ENCODE results near the gene C10orf95.
"Not testable (repeated sequence)": the region's sequence is repeated elsewhere in the genome, so short reads cannot be mapped to it uniquely, and the experiment has no call there.

The C10orf95 gene, protein sequence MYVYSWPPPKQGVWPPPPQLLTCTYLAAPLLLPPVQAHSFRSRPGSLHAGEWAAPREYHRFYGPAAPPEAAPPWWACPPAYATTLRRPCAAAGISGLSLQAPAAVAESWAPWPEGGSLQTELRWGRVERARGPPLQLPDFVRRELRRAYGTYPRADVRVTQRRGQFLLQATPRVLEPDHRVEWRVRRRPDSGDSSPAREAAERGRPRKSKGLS

DNA sequence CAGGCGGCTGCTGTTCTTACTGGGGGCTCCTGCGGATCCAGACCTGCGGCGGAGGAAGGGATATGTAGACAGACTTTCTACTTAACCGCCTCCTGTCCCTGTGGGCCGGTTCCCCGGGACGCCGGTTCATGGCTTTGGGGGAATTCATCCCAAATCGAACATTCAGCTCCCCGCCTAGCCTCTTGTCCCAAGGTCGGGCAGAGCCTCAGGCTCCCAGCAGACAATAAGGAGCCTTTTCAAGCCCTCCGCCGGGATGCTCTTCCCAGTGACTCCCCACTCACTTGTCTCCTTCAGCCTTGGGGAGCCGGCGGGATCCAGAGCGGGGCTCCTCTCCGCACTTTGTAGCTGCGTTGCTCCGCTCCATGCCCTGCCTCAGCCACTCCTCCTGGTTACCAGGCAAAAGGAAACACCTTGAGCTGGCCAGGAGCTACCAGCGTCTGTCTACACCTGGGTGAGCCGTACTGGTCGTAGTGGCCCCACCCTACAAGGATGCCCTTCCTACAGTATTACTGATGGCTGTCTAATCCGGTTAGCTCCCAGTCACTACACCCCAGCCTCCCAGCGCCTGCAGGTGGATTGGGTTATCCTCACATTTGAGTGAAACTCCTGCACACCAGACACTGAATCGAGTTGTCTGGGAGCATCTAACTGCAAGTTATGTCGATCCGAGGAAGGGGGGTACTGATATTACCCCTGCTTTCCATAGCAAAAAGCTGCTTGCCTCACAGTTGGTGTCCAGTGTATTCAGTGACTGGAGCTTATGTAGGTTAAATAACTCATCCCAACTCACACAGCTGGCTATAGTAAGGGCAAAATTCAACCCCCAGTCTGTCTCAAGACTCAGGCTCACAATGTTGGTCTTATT is at the start of gene C10orf95:
Gene C10orf95 (minus strand): TSS at position 439 of the 865 bp plus-strand sequence. CDS start 450 bp downstream, outside the sequence.
- DNase-seq = no peak

DNA sequence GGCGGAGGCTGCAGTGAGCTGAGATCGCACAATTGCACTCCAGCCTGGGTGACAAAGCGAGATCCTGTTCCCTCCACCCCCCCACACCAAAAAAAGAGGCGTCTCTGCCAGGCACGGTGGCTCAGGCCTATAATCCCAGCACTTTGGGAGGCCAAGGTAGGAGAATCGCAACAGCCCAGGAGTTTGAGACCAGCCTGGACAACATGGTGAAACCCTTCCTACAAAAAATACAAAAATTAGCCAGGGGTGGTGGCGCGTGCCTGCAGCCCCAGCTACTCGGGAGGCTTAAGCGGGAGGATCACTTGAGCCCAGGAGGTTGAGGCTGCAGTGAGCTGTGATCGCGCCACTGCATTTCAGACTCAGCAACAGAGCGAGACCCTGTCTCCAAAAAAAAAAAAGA is 49.3 kb upstream of the C10orf95 start:
- DNase-seq = not testable (repeated sequence)

DNA sequence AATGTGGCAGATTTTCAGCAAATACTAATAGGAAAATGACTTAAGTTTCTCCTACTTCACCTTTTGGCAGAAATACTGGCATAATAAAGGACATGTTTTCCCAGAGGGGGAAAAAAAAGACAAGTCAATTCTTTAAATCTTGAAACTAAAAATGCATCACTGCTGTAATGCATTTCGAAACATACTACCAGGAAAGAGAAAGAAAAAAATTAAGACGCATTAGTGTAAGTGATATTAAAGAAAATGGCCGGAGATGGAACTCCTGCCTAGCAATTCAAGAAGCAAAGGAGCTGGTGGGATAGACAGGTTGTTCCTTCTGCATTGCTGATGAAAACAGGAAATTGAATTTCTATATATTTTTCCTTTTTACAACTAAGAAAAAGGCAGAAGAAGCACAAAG is 48.0 kb upstream of the C10orf95 start:
- no peak for DNase-seq

DNA sequence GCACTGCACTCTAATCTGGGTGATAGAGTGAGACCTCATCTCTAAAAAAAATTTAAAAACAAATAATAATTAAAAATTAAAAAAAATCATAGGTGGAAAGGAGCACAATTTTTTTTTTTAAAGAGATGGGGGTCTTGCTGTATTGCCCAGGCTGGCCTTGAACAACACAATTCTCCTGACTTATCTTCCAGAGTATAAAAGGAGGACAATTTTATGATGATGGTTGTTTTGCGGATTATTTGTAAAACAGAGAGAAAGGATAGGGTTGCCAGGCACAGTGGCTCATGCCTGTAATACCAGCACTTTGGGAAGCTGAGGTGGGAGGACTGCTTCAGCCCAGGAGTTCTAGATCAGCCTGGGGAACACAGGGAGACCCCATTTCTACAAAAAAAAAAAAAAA is 46.2 kb upstream of the C10orf95 start:
- DNase-seq = no peak

DNA sequence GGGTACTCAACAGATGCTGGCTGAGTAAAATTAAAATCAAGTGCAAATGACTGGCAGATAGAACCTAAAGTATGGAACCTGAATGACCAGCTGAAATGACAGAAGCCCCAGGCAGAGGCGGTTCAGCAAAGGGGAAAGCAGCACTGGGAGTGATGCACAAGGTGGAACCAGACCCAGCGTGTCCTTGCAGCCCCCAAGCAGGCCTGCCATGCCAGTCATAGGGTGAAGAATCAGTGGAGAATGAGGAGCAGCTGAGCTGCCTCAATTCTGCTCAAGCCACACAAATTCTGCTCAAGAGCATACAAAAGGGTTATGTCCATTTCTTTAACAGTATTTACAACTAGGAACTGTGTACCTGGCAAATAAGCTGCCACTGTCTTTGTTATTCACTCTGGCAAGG is 42.4 kb upstream of the C10orf95 start:
- no peak for DNase-seq

DNA sequence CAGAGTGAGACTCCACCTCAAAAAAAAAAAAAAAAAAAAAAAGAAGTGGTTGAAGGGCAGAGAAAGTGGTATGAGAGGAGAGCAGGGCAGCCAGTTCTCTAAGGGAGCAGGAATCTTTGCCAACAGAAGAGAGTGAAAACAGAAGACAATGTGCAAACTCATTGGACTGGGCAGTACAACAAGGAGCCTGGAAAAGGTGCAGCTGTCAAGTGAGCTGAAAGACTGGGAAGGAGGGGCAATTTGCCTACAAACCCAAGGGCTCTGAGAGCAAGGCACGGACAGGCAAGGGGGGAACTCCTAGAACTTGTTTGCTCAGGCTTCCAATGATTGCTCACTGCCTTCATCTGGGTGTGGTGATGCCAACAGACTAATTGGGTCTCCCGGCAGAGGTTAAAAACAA is 41.6 kb upstream of the C10orf95 start:
- no peak for DNase-seq

DNA sequence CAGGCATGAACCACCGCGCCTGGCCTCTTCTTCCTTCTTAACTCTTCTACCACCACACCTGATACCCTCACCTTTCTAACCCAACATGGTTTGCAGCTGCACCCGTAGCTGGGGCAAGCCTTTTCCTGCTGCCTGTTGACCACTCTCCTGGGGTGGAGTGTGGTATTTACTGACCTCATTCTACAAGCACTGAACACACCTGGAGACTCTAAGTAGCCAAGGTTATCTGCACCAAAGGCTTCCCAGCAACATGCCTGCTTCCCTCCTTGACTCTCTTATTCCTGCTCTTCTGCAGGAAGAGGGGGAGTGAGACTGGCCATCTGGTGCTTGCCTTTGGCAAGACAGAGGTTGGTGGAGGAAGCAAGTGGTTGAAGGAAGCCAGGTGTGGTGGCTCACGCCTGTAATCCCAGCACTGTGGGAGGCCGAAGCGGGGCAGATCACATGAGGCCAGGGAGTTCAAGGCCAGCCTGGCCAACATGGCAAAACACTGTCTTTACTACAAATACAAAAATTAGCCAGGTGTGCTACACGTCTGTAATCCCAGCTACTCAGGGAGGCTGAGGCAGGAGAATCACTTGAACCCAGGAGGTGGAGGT is 41.1 kb upstream of the C10orf95 start:
- no peak for DNase-seq

DNA sequence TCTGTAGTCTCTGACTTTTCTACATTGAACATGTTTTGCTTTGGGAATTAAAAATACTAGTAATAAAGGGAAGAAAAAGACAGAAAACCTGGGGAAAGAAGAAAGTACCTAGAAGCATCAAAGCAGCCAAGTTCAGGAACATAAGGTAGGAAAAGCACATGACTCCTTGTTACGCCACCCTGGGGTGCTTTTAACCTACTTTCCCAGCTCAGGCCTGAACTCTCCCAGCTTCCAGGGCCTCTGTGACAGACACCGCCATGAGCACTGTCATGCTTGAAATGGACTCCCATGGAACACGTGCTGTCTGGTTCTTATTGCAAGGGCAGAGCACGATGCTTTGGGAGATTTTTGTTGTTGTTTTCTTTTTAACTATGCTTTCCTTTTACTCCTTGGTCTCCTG is 39.8 kb upstream of the C10orf95 start:
- no peak for DNase-seq

DNA sequence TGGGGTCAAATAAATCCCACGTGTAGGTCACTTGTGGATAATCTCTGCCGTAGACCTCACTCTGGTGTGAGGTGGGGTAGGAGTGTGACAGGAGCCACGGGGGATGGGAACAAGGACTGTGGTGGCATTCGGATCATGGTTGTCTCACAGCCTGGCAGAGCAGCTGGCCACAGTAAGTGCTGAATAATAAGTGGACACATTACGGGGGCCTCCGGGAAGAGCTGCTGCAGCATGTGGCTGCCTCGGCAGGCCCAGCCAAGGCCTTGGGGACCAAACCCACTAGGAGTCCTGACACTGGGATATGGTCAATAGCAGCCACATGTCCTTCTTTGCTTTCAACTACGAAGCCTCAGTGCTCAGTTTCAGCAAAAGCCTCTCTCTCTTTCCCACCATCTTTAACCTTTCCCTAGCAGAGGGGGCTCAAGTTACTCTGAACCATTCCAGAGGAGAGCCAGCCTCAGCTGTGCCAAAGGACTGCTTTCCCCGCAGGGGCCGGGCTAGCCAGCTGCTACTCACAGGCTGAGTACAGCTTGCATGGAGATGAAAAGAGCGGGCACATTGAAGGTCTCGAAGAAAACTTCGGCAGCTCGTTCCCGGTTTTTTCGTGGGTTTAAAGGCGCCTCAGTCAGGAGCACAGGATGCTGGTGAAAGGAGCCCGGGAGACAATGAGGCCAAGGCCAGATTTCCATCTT is 33.9 kb upstream of the C10orf95 start:
- no peak for DNase-seq

DNA sequence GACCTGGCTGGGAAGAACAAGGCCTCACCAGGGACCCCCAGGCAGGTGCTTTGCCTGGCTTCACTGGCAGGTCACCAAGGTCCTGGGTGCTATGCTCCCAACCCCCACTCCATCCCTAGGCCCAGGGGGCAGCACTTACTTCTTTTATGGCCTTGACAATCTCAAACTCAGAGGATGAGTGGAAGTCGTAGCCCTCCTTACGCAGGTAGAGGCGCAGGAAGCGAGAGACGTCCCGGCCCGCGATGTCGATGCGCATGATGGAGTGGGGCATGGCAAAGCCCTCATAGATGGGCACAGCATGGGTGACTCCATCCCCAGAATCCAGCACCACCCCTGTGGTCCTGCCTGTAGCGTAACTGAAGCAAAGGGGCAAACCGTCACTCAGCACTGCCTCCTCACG is 32.7 kb upstream of the C10orf95 start:
- no peak for DNase-seq

DNA sequence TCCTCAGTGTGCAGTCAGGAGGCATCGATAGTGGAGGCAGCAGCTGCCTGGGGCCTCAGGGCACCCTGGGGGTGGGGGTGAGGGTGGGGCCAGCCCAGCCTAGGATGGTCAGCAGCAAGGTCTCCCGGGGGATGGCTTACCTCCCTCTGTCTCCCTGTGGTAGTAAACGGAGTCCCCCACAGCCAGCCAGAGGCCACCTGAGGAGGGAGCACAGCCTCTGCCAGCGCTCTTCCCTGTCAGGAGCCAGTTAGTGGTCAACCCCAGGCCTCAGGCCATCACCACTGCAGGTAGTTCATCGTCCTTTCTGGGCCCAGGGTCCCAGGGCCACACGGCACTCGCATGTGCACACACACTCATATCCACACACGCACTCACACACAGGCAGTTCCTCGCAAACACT is 29.1 kb upstream of the C10orf95 start:
- no peak for DNase-seq

DNA sequence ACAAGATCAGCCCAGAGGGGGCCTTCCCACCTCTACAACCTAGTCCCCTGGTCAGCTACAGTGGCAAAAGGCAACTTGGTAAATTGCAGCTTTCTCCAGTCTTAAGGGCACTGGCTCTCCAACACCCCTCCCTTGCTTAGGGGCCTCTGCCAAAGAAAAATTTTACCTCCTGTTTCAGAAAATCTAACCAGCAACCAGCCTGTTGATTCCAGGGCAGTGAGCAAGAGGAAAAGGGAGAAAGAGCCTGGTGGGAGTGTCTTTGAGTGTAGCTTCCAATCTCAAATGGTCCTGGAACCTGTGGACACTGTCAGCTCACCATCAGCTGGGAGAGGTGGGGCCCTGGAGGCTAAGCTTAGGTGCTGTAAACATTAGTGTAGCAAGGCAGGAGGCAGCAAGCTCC is 28.3 kb upstream of the C10orf95 start:
- DNase-seq = no peak

DNA sequence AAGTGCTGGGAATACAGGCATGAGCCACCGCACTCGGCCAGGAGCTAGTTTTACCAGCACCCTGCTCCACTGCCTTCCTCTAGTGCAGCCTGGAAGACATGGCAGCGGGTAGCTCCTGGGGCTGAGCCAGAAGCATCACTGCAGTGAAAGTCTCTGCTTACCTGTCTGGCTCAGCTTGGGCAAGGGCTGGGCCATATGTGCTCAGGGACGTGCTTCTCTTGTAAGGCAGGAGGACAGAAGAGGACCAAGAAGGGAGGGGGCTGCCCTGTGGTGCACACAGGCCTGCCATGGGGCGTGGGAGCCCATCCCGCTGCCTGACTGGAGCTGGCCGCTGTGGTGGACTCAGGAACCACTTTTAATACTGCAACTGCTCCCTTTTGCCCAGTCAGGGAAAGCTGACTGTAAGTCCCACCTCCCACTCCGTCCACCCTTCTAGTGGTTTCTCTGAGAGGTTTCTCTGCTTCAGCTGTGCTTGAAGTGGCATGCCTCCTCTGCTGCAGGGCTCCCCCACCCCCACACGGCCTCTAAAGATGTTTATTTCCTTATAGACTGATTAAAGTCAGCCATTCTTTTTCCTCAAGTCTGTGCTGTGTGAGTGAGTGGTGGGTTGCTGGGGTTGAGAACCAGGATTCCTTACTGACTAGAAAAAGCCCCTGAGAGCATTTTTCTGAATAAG is 25.3 kb upstream of the C10orf95 start:
- no peak for DNase-seq

DNA sequence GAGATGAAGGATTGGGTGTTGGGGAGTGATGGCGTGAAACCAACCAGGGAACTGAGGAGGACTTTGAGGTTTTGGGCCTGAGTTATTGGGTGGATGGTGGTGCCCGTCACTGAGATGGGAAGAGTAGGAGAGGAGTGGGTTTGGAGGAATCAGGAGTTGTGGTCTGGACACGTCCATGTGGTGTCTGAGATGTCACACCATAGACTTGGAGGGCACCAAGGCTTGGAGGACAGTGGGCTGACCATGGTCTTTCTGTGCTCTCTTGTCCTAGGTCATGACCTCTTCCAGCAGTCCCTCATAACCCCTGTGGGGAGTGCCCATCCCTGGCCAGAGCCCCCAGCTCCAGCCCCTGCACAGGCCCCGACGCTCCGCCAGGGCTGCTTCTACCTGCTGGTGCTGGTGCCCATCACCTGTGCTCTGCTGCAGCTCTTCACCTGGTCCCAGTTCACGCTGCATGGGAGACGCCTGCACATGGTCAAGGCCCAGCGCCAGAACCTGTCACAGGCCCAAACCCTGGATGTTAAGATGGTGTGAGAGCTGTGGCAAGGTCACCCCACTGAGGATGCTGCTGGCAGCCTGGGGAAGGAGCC is 24.2 kb upstream of the C10orf95 start:
- DNase-seq = no peak

DNA sequence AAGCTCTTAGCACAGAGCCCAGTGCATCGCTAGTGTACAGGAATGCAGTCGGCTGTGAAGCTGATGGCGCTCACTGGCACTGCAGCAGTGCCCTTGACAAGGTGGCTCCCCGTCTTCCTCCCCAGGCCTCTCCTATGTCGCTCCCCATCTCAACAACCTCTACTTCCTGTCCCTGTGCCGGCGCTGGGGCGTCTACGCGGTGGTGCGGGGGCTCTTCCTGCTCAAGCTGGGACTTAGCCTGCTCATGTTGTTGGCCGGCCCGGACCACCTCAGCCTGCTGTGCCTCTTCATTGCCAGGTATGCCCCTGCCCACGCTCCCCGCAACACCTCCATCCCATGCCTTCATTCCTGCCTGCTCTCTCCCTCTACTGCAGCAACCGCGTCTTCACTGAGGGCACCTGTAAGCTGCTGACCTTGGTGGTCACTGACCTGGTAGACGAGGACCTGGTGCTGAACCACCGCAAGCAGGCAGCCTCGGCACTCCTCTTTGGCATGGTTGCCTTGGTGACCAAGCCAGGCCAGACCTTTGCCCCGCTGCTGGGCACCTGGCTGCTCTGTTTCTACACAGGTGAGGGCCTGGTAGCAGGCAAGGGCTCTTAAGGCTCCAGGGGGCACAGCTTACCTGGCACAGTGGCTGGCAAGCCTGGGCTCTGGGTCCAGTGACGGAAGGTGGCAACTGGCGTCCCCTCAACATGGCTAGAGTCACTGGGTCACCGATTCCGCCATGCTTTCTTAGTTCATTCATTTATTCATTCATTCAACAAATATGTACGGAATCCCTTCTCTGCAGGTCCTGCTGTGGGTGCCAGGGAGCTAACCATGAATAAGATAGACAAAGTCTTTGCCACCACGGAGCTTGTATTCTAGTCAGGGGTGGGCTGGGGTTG is 22.3 kb upstream of the C10orf95 start:
- no peak for DNase-seq

DNA sequence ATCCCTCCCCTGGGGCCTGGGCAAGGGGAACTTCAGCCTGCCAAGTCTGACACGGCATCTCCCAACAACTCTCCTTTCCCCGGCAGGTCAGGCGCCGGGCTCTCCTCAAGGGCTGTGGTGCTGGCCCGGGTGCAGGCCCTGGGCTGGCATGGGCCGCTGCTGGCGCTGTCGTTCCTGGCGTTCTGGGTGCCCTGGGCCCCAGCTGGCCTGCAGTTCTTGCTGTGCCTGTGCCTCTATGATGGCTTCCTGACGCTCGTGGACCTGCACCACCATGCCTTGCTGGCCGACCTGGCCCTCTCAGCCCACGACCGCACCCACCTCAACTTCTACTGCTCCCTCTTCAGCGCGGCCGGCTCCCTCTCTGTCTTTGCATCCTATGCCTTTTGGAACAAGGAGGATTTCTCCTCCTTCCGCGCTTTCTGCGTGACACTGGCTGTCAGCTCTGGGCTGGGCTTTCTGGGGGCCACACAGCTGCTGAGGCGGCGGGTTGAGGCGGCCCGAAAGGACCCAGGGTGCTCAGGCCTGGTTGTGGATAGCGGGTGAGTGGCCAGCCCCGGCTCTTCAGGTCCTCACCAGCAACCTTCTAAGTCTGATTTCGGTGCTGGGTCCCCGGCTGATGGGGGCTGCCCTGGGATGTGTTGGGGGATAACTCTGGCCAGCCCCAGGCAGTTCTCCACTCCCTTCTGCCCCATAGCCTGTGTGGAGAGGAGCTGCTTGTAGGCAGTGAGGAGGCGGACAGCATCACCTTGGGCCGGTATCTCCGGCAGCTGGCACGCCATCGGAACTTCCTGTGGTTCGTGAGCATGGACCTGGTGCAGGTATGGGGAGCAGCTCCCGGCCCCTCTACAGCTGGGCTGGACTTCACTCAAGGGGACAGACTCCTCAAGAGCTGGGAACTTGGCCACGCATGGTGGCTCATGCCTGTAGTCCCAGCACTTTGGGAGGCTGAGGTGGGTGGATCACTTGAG is 19.5 kb upstream of the C10orf95 start:
- DNase-seq = no peak

DNA sequence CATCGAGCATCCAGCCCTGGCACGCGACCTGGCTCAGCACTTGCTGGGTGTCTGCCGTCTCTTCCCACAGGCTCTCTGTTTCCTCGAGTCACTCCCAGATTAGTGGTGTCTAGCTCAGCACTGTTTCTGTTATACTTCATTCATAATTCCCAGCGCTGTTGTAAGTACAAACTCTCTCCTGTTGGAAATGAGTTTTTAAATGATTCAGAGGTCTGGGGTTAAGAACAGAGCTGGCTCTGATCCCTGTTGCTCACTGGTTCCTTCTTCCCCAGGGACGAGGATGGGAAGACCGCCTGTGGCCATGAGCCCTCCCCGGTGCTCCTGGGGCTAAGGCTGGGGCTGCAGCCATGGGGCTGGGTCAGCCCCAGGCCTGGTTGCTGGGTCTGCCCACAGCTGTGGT is 17.3 kb upstream of the C10orf95 start:
- no peak for DNase-seq

DNA sequence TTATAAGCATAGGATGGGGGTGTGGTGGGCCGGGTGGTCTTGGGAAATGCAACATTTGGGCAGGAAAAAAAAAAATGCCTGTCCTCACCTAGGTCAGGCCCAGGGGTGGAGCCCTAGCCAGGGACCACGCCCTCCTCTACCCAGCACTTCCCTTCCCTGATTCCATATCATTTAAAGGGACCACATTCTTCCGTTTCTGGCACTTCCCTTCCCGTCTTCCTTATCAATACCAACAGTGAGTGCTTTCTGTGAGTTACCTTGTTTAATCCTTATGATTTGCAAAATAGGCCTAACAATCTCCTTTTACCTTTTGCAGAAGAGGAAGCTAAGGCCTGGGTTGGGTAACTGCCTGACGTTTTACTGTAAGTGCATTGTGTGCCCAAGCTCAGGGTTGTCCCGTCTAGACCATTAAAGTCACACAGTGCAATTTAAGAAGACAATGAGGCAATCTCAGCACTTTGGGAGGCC is 16.7 kb upstream of the C10orf95 start:
- DNase-seq = no peak

DNA sequence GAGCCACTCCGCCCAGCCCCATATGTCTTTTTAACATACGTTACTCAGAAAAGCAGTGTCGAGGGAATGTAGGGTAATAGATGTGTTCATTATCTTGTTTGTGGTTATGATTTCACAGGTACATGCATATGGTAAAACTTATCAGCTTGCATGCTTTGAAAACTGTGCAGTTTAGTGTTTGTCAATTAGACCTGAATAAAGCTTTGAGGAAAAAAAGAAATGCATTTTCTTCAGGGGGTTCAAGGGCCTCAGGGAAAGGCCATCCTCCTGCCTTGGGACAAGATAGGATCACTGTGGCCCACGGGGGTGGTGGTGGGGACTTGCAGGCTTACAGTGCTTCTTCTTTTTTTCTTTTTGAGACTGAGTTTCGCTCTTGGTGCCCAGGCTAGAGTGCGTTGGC is 16.0 kb upstream of the C10orf95 start:
- DNase-seq = no peak

DNA sequence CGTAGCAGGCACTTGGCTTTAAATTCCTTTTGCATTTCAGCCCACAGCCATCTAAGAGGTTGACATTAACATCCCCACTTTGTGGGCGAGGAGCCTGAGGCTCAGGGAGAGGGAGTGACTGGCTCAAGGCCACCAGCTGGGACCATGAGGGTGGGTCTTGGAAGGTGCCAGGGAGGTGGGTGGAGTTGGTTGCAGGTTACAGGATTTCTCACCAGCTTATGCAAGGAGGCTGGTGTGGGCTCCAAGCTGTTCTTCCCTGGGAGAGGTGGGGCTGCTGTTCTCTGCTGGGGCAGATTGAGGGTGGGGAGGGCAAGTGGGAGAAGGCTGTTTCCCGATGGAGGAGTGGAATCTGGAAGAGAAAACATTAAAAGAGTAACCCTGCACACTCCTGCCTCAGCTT is 14.1 kb upstream of the C10orf95 start:
- no peak for DNase-seq

Data from NCI-H1930 (cell line).